Fibroblast of lung (primary cell): ENCODE measurements around the gene PILRA. TPM values are rescaled to one million over a fixed set of nuclear protein-coding genes. Genes with fewer than 3 reads are reported as not detected.

Source experiments
- DNase-seq, 2 donors: peaks; one replicate each; pipeline versions ENCODE4 v3.0.0 to v3.0.0-alpha.2; 2010; ENCODE audit warnings: low read depth in 2 of 2
- H2AFZ ChIP-seq: 2 replicates; pipeline ENCODE4 v1.5.1; 2012; ENCODE audit warnings: low read length, control low read depth, inconsistent platforms
- H3K27ac ChIP-seq: 2 replicates; pipeline ENCODE4 v1.5.1; 2011; ENCODE audit warnings: low read length, control low read depth; ENCODE audit not compliant: insufficient read depth
- H3K27me3 ChIP-seq: 2 replicates; pipeline ENCODE4 v1.5.1; 2011; ENCODE audit warnings: mild to moderate bottlenecking, low read length; ENCODE audit not compliant: control insufficient read depth, insufficient read depth
- H3K36me3 ChIP-seq: 2 replicates; pipeline ENCODE4 v1.5.1; 2011; ENCODE audit warnings: low read length; ENCODE audit not compliant: control insufficient read depth, insufficient read depth
- H3K4me1 ChIP-seq: 2 replicates; pipeline ENCODE4 v1.5.1; 2011; ENCODE audit warnings: low read length; ENCODE audit not compliant: control insufficient read depth, insufficient read depth; ENCODE audit errors: extremely low read depth
- H3K4me2 ChIP-seq: 2 replicates; pipeline ENCODE4 v1.5.1; 2011; ENCODE audit warnings: low read length, control low read depth; ENCODE audit not compliant: insufficient read depth; ENCODE audit errors: extremely low read depth
- H3K4me3 ChIP-seq, 4 experiments: fragments of 200-600 bp in 1 of 4; sonication (generic) in 1 of 4; replicated peaks in 1 of 4; 2 replicates each; pipeline ENCODE4 v1.5.1; 2011 to 2016; ENCODE audit warnings: low read length in 4 of 4, low read depth in 3 of 4, mild to moderate bottlenecking in 3 of 4, control low read depth in 2 of 4, inconsistent platforms in 1 of 4, mixed read lengths in 1 of 4; ENCODE audit not compliant: insufficient read depth in 1 of 4; ENCODE audit errors: control extremely low read depth in 1 of 4
- H3K79me2 ChIP-seq: 2 replicates; pipeline ENCODE4 v1.5.1; 2012; ENCODE audit warnings: mild to moderate bottlenecking, low read length, inconsistent platforms; ENCODE audit not compliant: control insufficient read depth, insufficient read depth
- H3K9ac ChIP-seq: 2 replicates; pipeline ENCODE4 v1.5.1; 2011; ENCODE audit warnings: mild to moderate bottlenecking, low read length, control low read depth; ENCODE audit not compliant: insufficient read depth
- H3K9me3 ChIP-seq: 2 replicates; pipeline ENCODE4 v1.5.1; 2012; ENCODE audit warnings: low read depth, low read length; ENCODE audit not compliant: control insufficient read depth, insufficient read depth
- H4K20me1 ChIP-seq: 2 replicates; pipeline ENCODE4 v1.5.1; 2011; ENCODE audit warnings: low read length; ENCODE audit not compliant: control insufficient read depth, insufficient read depth; ENCODE audit errors: extremely low read depth
- EZH2 ChIP-seq: IDR thresholded peaks from 2 replicates; pipeline ENCODE4 v1.5.1; 2012; ENCODE audit warnings: low read length, control low read depth, mild to moderate bottlenecking; ENCODE audit errors: missing control alignments
- polyA plus RNA-seq, 2 donors: library from polyadenylated mRNA; depleted of rRNA in 1 of 2; stranded (reverse) in 1 of 2; unstranded in 1 of 2; fragments of >200 nt; gene quantifications; 2 replicates each; pipeline ENCODE4 v1.2.1, GENCODE V29; 2011 to 2012; ENCODE audit warnings: missing spikeins in 1 of 2
- total RNA-seq: library from RNA; depleted of rRNA; stranded (reverse); fragments of >200 nt; gene quantifications from 2 replicates; pipeline ENCODE4 v1.2.1, GENCODE V29; 2014
- TF ChIP-seq, protein P1 (sequence below), 2 donors: IDR thresholded peaks in 1 of 2; conservative IDR thresholded peaks in 1 of 2; 1 replicate in 1 of 2; 2 replicates in 1 of 2; pipeline ENCODE4 v1.5.1; 2011 to 2012; ENCODE audit warnings: low read length in 2 of 2, control low read depth in 1 of 2, inconsistent platforms in 1 of 2, low read depth in 1 of 2, mild to moderate bottlenecking in 1 of 2

Gene PILRA
- total and polyA plus RNA-seq, 2 donors (not counting 1 experiment from before 2014, with no cell fraction given): 0.15 to 0.33 TPM

DNA sequence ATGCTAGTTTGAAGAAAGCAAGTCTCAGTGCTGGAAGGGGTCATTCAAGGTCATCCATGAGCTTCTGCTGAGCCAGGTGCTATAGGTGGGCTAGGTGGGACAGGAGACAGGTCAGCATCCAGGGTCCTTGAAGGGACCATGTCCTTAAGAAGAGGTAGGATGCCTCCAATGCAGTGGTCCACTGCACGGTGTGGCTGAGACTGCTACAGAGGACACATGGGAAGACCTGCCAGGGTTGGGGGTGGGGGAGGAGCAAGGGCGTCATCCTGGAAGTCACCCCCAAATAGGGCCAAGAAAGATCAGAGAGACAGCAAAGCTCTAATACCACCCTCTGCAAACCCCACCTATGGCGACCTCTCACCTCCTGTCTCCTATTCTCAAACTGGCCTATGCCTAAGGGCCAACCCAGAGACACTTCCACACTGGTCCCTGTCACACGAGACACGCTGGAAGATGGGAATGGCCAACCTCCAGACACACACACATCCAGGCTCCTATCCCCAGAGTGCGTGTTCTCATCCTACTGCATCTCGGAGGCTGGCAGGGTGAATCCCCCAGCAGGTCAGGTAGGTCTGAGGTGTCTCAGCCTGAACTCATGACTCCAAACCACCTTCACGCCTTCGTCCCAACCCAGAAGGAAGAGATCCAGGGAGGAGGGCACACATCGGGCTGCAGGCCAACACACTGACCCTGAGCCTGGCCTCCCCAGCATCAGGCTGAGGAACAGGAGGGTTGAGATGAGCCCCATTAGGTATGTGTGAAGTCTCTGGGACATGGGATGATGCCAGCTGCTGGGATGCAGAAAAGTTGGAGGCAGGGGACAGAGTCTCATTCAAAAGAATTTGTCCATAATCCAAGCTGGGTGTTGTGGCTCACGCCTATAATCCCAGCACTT is 68.6 kb downstream of the PILRA start:
- Histone ChIP-seq H2AFZ (no peak overlapping the region), H3K36me3 (no peaks in the 10 kb centered on the region), H3K27me3 (no peaks in the 10 kb centered on the region), H3K79me2 (no peaks in the 10 kb centered on the region), H3K27ac (no peak overlapping the region), H3K9ac (no peak overlapping the region), H3K4me2 (no peak overlapping the region), H3K4me1 (peaks cover 22% of the 10 kb centered on the region), H3K4me3 (no peak overlapping the region), H4K20me1 (no peaks in the 10 kb centered on the region), H3K9me3 (no peaks in the 10 kb centered on the region)
- no peak for DNase-seq
- no peak for TF ChIP-seq EZH2
- TF ChIP-seq, protein P1, sequence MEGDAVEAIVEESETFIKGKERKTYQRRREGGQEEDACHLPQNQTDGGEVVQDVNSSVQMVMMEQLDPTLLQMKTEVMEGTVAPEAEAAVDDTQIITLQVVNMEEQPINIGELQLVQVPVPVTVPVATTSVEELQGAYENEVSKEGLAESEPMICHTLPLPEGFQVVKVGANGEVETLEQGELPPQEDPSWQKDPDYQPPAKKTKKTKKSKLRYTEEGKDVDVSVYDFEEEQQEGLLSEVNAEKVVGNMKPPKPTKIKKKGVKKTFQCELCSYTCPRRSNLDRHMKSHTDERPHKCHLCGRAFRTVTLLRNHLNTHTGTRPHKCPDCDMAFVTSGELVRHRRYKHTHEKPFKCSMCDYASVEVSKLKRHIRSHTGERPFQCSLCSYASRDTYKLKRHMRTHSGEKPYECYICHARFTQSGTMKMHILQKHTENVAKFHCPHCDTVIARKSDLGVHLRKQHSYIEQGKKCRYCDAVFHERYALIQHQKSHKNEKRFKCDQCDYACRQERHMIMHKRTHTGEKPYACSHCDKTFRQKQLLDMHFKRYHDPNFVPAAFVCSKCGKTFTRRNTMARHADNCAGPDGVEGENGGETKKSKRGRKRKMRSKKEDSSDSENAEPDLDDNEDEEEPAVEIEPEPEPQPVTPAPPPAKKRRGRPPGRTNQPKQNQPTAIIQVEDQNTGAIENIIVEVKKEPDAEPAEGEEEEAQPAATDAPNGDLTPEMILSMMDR (conservative IDR thresholded peaks at IDR 0.05 in 1 of 2, IDR thresholded peaks at IDR 0.05 in 1 of 2; ENCODE audit: low read depth in 1 of 2, low read length in 2 of 2): no peak

DNA sequence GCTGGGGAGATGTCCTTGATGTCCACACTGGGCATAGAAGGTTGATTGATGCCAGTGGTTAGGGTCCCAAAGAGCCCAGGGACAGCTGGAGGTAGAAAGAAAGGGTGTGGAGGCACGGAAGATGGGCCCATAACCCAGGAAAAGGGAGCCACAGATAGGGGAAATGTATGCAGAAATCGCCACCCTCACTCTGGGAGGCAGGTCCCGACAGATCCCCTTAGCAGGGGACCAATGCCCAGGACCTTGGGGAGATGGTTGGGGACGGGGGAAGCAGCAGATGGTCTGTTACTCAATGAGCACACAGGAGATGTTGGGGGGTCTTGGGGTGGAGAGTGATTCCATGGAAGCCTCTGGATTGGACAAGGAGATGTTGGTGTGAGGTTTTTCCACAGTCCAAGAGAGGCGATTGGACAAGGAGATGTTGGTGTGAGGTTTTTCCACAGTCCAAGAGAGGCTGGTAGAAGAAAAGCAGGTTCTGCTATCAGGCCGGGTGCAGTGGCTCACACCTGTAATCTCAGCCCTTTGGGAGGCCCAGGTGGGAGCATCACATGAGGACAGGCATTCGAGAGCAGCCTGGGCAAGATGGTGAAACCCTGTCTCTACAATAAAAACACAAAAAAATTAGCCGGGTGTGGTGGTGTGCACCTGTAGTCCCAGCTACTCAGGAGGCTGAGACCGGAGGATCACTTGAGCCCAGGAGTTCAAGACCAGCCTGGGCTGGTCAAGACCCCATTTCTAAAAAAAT is 70.0 kb downstream of the PILRA start:
- no peak overlapping the region for H3K4me3 ChIP-seq
- no peak overlapping the region for H3K4me2 ChIP-seq
- H3K9ac ChIP-seq: no peak overlapping the region
- peaks cover 22% of the 10 kb centered on the region for H3K4me1 ChIP-seq
- H3K36me3 ChIP-seq: no peaks in the 10 kb centered on the region
- no peaks in the 10 kb centered on the region for H3K27me3 ChIP-seq
- no peaks in the 10 kb centered on the region for H4K20me1 ChIP-seq
- TF ChIP-seq, protein P1 (conservative IDR thresholded peaks at IDR 0.05 in 1 of 2, IDR thresholded peaks at IDR 0.05 in 1 of 2; ENCODE audit: low read depth in 1 of 2, low read length in 2 of 2): no peak
- TF ChIP-seq EZH2: no peak
- H2AFZ ChIP-seq: peak overlapping the region; percentile 30
- no peak for DNase-seq
- H3K9me3 ChIP-seq: no peaks in the 10 kb centered on the region
- no peak overlapping the region for H3K27ac ChIP-seq
- no peaks in the 10 kb centered on the region for H3K79me2 ChIP-seq
